Measurements from ENCODE around the gene EIF4E2. TPM values are rescaled to one million over a fixed set of nuclear protein-coding genes. Genes with fewer than 3 reads are reported as not detected.

The EIF4E2 gene
- total and polyA plus RNA-seq, 2 donors (not counting 3 experiments of a cell fraction or from before 2014, with no cell fraction given): 50.0 to 96.5 TPM

DNA sequence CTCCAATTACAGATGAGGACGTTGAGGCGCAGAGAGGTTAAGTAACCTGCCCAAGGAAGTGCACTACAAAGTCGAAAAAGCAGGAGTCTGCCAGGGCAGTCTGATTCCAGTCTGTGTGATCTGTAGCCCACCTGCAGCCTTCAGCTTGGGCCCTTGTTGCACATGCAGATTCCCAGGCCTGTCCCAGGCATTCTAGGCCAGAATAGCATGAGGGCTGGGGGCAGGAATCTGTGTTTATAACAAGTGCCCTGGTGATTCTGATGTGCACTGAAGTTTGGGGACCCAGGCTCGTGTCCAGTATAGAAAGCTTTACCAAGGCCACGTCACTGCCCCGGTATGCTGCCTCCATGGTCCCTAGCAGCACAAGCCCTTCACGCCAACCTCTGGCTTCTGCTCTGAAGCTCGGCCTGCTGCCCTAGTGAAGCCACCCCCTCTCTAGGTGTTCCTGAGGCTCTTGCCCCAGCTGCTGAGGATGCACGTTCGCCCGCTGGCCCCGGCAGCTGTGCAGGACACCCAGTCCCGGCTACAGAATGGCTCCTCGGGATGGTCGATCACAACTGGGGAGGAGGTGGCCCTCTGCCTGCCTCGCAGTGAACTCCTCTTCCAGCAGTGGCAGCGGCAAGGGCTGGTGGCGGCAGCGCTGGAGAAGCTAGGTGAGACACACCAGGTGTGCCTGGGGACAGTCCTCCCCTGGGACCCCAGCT lies 6.4 kb upstream of the EIF4E2 start:
- dilution Hi-C loops (cut with MboI; ENCODE audit: extremely low pct_ligation_motif_present, low sequenced_read_pairs) (no loop called here), intact Hi-C loops (cut with micrococcal nuclease) (no loop called here)
- Histone ChIP-seq H3K9me1 (replicated peaks; ENCODE audit: control insufficient read depth, extremely low read depth, insufficient read depth, low read length) (no peaks in the 10 kb centered on the region), H2AFZ (ENCODE audit: low read depth, low read length) (no peak overlapping the region), H3K4me3 (replicated peaks in 1 of 3; ENCODE audit: insufficient read depth in 1 of 3, low read depth in 1 of 3, low read length in 3 of 3) (no peak overlapping the region), H3K27me3 (ENCODE audit: control insufficient read depth in 2 of 2, insufficient read depth in 2 of 2, low read length in 2 of 2) (no peaks in the 10 kb centered on the region), H3K9ac (replicated peaks; ENCODE audit: extremely low read depth, insufficient read depth, low read length) (no peak overlapping the region), H3K79me2 (ENCODE audit: control insufficient read depth, insufficient read depth, low read length) (peaks cover 2% of the 10 kb centered on the region), H3K4me2 (ENCODE audit: insufficient read depth, low read length) (no peak overlapping the region), H3K9me3 (replicated peaks; ENCODE audit: control insufficient read depth, insufficient read depth, low read length) (no peaks in the 10 kb centered on the region), H4K20me1 (replicated peaks; ENCODE audit: control insufficient read depth, extremely low read depth, insufficient read depth, low read length) (no peaks in the 10 kb centered on the region), H3K27ac (ENCODE audit: insufficient read depth, low read depth, low read length) (no peak overlapping the region), H3K36me3 (ENCODE audit: control insufficient read depth in 2 of 2, extremely low read depth in 1 of 2, insufficient read depth in 2 of 2, low read length in 2 of 2) (no peaks in the 10 kb centered on the region), H3K4me1 (ENCODE audit: control insufficient read depth, extremely low read depth, insufficient read depth, low read length) (no peaks in the 10 kb centered on the region)
- FAIRE-seq (no peak), DNase-seq (ENCODE audit: low read depth, low spot score) (no peak)
- CTCF ChIA-PET: no interaction called here
- no TSS peak for BruUV-seq (replicated peaks)
- POLR2A ChIA-PET: no interaction called here
- TF ChIP-seq MYC (IDR thresholded peaks at IDR 0.05; ENCODE audit: low read depth, low read length) (no peak), POLR2AphosphoS5 (IDR thresholded peaks at IDR 0.05; ENCODE audit: insufficient read depth, low read depth, low read length) (no peak), CTCF (IDR thresholded peaks at IDR 0.05; ENCODE audit: extremely low read depth in 1 of 2, insufficient read depth in 1 of 2, low read depth in 1 of 2, low read length in 2 of 2) (no peak), POLR2A (IDR thresholded peaks at IDR 0.05; ENCODE audit: low read depth, low read length) (no peak), EZH2 (IDR thresholded peaks at IDR 0.05; ENCODE audit: borderline replicate concordance, low read depth, low read length, severe bottlenecking) (no peak), JUN (IDR thresholded peaks at IDR 0.05; ENCODE audit: borderline replicate concordance, insufficient read depth, insufficient read length, low read depth) (no peak), GATA2 (IDR thresholded peaks at IDR 0.05; ENCODE audit: insufficient read depth, insufficient read length, low read depth, low read length) (no peak), FOS (IDR thresholded peaks at IDR 0.05; ENCODE audit: borderline replicate concordance, insufficient read depth, low read length) (no peak)
- TF ChIP-seq, protein P1, sequence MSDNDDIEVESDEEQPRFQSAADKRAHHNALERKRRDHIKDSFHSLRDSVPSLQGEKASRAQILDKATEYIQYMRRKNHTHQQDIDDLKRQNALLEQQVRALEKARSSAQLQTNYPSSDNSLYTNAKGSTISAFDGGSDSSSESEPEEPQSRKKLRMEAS (IDR thresholded peaks at IDR 0.05; ENCODE audit: insufficient read depth, insufficient read length): no peak

All from endothelial cell of umbilical vein (primary cell).